Uterus (tissue), 2 donors: ENCODE data around the gene NSG1.

Experiments used
- CTCF ChIP-seq, 4 experiments: fragments of 200-600 bp in 2 of 4; fragments of 450-650 bp in 2 of 4; sonication (generic) in 2 of 4; IDR thresholded peaks; one replicate each; pipeline ENCODE4 v1.5.1; 2016 to 2019; ENCODE audit warnings: antibody characterized with exemption in 4 of 4, mild to moderate bottlenecking in 2 of 4, moderate library complexity in 1 of 4
- POLR2A ChIP-seq, 2 donors: fragments of 450-650 bp; IDR thresholded peaks; one replicate each; pipeline ENCODE4 v1.6.1; 2016; ENCODE audit warnings: antibody characterized with exemption in 2 of 2, mild to moderate bottlenecking in 1 of 2, moderate library complexity in 1 of 2

DNA sequence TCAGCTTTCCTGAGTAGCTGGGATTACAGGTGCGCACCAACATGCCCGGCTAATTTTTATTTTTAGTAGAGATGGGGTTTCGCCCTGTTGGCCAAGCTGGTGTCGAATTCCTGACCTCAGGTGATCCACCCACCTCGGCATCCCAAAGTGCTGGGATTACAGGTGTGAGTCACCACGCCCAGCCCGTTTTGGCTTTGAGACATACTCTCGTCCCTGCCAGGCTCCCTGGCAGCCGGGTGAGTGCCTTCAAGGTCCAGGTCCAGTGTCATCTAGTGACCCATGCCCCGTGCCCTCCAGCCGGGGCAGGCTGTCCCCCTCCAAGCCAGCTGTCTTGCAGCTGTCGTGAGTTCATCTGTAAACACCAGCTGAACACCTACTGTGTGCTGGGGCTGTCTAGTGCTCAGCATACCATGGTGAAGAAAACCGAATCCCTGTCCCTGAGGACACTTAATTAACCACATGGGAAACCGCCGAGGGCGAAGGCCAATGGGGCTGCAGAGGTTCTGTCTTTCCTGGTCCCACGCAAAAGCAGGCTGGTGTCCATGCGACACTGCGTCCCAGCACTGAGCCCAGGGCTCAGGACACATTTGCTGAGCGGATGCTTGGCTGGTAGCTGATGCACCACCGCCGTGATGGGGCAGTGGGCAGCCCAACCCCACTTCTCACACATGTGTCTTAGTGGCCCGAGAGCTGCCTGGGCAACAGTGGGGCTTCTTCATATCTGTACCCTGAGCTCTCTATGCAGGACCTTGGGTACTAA lies 21.9 kb downstream of the NSG1 start:
- TF ChIP-seq CTCF (IDR thresholded peaks at IDR 0.05), result no peak
- no peak for TF ChIP-seq POLR2A (IDR thresholded peaks at IDR 0.05)
